NCI-H748 (cell line): Measurements from ENCODE around the gene ORM1.
"Not testable (repeated sequence)": the region's sequence is repeated elsewhere in the genome, so short reads cannot be mapped to it uniquely, and the experiment has no call there.

Experiments used
- DNase-seq: peaks from one replicate; lab custom pipeline; 2025; ENCODE audit not compliant: unreplicated experiment; lab: John Stamatoyannopoulos, UW

Gene ORM1

GRCh38 chr9:114322831-114323531 lies at the start of gene ORM1:
ORM1 (plus strand) TSS chr9:114323098; CDS start chr9:114323134, 36 bp downstream.
- DNase-seq = not testable (repeated sequence)

- no peak for DNase-seq
These were observed 49.4 kb upstream of the ORM1 start for GRCh38 chr9:114273461-114273881.

- no peak for DNase-seq
These were observed 48.7 kb upstream of the ORM1 start for GRCh38 chr9:114274217-114274616.

GRCh38 chr9:114275246-114276004 lies 47.5 kb upstream of the ORM1 start:
- peak; percentile 9 for DNase-seq

- DNase-seq = no peak
These were observed 45.7 kb upstream of the ORM1 start for GRCh38 chr9:114276908-114277821.

- DNase-seq = no peak
These were observed 44.5 kb upstream of the ORM1 start for GRCh38 chr9:114278356-114278755.

- no peak for DNase-seq
These were observed 43.9 kb upstream of the ORM1 start for GRCh38 chr9:114278881-114279570.

- no peak for DNase-seq
These were observed 43.2 kb upstream of the ORM1 start for GRCh38 chr9:114279693-114280092.

GRCh38 chr9:114280636-114281472 lies 42.0 kb upstream of the ORM1 start:
- DNase-seq = no peak

GRCh38 chr9:114281473-114282103 lies 41.3 kb upstream of the ORM1 start:
- DNase-seq = no peak

GRCh38 chr9:114282104-114282485 lies 40.8 kb upstream of the ORM1 start:
- no peak for DNase-seq

GRCh38 chr9:114282507-114282906 lies 40.4 kb upstream of the ORM1 start:
- DNase-seq = peak; percentile 9

- peak; percentile 19 for DNase-seq
These were observed 40.0 kb upstream of the ORM1 start for GRCh38 chr9:114282926-114283325.

- no peak for DNase-seq
These were observed 39.3 kb upstream of the ORM1 start for GRCh38 chr9:114283551-114284111.

- DNase-seq = no peak
These were observed 38.4 kb upstream of the ORM1 start for GRCh38 chr9:114284316-114285060.

GRCh38 chr9:114285166-114285867 lies 37.6 kb upstream of the ORM1 start:
- DNase-seq = no peak

- no peak for DNase-seq
These were observed 36.7 kb upstream of the ORM1 start for GRCh38 chr9:114286146-114286679.
